C4-2B (cell line): Measurements from ENCODE around the gene CLN5.

Experiments
- CTCF ChIP-seq: fragments of 450-650 bp; conservative IDR thresholded peaks from 2 replicates; pipeline ENCODE4 v1.5.1; 2017; ENCODE audit warnings: mild to moderate bottlenecking
- ZFX ChIP-seq: fragments of 450-650 bp; IDR thresholded peaks from 2 replicates; pipeline ENCODE4 v1.6.1; 2017

- TF ChIP-seq CTCF: no peak
- no peak for TF ChIP-seq ZFX
Observed at GRCh38 chr13:77009011-77009410, 17.1 kb downstream of the CLN5 start.
